AG08396 (cell line): ENCODE data around the gene LAYN.

ENCODE experiments used
- DNase-seq: peaks from one replicate; pipeline ENCODE4 v3.0.0; 2012; ENCODE audit warnings: low spot score, mixed read lengths

The LAYN gene, protein sequence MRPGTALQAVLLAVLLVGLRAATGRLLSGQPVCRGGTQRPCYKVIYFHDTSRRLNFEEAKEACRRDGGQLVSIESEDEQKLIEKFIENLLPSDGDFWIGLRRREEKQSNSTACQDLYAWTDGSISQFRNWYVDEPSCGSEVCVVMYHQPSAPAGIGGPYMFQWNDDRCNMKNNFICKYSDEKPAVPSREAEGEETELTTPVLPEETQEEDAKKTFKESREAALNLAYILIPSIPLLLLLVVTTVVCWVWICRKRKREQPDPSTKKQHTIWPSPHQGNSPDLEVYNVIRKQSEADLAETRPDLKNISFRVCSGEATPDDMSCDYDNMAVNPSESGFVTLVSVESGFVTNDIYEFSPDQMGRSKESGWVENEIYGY

DNA sequence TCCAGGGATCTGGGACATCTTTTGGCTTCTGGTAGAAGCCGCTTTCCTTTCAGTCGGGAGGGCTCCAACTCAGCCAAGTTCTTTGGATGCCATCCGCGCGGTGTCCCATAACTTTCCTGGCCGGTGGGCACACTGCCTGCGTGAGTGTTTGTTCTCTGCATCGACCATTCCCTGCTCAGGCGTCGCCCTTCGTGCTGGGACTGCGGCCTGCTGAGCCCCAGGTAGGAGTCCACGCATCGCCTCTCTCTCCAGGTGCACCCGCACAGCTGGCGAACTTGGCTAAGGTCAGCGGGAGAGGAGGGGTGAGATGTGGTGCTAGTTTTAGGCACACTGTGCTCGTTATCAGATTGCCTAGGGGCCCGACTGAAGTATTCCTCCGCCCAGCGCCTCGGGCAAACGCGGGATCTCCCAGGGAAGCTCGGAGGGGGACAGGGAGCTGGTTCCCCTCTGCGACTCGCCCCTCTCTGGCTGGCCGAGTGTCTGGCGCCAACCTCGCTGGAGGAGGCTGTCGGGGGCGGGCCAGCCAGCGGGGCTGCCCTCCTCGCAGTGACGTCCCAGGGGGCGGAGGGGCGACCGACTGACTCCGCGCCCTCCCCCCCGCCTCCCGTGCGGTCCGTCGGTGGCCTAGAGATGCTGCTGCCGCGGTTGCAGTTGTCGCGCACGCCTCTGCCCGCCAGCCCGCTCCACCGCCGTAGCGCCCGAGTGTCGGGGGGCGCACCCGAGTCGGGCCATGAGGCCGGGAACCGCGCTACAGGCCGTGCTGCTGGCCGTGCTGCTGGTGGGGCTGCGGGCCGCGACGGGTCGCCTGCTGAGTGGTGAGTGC lies at the start of gene LAYN:
TSS of gene LAYN (plus strand) at position 607 of the 823 bp plus-strand sequence. CDS start at position 731, 124 bp downstream.
- peak; percentile 90 for DNase-seq

GRCh38 chr11:111494040-111494439 lies 46.5 kb upstream of the LAYN start:
- DNase-seq = no peak

GRCh38 chr11:111499483-111499882 lies 41.0 kb upstream of the LAYN start:
- DNase-seq = no peak

DNA sequence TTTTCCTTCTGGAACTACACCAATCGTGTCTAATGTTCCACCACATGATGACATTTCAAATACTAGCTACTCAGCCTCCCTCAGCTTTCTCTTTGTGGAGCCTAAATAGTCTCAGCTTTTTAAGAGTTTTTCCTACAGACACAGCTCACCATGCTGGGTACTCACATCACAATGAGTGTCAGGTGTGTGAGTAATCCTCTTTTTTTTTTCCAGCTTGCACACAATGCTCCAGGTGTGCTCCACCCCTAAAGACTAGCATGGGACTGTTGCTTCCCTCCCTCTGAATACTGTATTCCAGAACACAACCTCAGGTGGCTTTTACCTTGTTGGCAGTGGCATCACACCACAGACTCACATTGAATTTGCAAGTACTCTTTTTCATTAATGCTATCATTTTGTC lies 40.0 kb upstream of the LAYN start:
- no peak for DNase-seq

DNA sequence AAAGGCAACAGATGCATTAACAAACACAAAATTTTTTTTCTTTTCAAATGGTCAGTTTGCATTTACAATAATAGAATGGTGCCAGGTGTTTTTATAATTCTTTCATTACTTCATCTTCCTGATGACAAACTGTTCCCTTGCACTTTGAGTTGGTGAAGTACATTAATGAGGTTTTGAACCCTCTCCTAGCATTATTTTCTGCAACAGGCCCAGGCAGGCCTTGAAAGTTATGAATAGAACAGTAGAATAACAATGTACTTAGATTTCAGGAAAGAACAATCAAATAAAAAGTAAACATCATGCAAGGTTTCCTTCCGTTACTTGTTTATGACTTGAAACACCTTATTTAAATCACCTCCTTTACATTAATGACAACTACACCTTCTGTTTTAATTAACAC lies 37.9 kb upstream of the LAYN start:
- DNase-seq = no peak

- no peak for DNase-seq
Measured at GRCh38 chr11:111510311-111510710, 30.2 kb upstream of the LAYN start.

DNA sequence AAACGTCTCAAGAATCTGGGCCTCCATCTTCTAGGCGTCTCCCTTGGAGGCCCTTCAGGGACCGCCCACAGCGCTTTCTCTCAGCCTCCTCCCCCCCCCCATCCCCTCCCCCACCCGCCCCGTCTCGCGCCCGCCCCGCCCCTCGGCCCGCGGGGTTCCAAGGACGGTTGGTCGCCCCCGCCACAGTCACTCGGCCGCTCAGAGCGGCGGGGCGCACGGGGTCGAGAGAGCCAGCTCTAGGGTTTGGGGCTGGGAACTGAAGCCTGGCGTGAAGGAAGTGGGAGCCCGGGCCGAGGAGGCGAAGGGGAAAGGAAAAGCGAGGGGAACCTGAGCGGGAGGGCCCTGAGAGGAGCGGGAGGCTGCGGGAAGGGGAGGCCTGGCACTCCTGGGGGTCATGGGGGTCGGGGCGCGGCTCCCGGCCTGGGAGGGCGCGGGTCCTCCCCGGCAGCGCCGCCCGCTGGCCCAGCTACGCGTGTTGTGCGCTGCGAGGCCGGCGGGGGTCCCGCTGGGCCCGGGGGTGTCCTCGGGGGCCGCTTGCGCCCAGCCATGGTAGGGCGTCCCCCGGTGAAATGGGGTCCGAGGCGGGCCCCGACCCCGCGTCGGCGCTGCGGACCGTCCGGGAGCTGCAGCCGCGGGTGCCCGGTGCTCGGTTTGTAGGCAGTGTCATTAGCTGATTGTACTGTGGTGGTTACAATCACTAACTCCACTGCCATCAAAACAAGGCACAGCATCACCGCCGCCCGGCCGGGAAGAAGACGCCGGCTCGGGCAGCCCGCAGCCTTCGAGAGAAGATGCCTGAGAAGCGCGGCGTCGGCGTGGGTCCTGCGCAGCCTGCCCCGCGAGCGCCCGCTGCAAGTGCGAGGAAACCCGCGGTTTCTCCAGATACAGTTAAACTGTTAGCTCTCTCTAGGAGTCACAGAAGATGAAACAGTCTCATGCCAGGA lies 28.0 kb upstream of the LAYN start, which contains the start of gene BTG4:
TSS of gene BTG4 (minus strand) at position 91 of the 944 bp plus-strand sequence. CDS start 13,610 bp downstream, outside the sequence.
- peak; percentile 48 for DNase-seq

DNA sequence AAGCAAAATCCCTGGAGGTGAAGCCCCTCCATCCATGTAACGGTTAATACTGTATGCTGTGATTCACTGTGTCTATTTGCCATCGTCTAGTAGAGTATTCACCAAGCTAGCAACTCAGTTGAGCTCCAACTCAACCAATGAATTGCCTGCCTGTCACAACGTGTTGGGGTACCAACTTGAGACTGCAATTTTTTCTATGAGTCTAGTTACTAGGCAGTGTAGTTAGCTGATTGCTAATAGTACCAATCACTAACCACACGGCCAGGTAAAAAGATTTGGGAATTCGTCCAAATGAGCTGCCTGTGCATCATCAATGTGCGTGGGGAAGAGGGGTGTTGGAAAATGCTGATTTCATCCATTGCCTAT lies 27.3 kb upstream of the LAYN start:
- no peak for DNase-seq

DNA sequence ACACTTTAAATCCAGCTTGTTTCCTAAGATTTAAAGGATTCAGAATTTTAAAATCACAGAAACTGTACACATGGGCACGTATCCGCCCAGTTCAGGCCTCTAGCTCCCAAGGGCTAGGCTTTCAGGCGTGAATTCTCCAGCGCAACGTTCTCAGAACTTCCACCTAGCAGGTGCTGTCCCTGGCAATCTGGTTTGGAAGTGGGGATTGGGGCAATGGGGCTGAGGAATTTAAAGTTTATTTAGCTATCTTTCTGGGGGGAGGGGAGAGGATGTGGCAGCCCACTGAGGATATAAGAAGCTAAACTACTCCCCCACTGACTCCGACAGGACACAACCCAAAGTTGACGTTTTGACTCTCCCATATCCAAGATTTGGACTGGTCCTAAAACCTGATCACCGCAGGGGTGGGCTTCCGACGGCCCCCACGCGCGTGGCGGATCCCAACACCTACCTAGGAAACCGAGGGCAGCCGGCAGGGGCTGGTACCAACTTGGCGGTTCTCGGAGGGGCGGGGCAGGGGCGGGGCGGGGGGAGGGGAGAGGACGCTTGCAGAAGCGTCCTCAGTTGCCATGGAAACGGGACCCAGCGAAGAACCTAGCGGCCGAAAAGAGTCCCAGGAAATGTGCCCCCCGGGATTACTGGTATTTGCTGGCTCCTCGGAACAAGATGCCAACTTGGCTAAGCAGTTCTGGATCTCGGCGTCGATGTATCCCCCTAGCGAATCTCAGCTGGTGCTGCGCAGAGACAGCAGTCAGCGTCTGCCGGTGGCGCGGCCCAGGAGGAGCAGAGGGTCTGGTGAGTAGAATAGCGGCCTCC lies 26.1 kb upstream of the LAYN start, which contains the start of gene HOATZ:
TSS of gene HOATZ (plus strand) at position 563 of the 816 bp plus-strand sequence. CDS start at position 570, 7 bp downstream.
- no peak for DNase-seq

GRCh38 chr11:111515591-111515990 lies 24.9 kb upstream of the LAYN start:
- no peak for DNase-seq

DNA sequence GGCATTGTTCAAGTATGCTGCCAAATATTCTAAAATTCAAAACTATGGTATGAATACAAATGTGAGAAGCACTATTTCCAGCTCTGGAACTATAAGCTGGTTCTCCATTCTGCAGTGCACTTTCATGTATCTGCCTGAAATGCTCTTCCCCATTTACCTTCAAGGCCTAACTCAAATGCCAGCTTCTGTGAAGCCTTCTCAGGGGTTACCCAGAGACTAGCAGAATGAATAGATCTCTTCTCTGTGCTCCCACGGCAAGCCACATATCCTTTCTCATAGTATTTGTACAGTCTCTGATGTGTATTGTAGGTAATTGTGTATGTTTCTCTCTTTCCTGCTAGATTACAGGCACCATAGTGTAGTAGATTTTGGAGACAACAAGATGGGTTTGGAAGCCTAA lies 21.9 kb upstream of the LAYN start:
- no peak for DNase-seq

DNA sequence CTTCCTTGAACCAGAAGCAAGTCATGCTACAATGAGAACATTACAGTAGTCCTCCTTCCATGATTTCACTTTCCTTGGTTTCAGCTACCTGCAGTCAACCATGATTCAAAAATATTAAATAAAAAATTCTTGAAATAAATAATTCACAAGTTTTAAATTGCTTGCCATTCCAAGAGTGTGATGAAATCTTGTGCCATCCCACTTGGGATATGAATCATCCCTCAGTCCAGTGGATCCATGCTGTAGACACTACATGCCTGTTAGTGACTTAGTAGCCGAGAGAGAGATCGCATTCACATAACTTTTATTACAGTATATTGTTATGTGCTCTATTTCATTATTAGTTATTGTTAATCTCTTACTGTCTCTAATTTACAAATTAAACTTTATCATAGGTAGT lies 20.0 kb upstream of the LAYN start:
- DNase-seq = no peak

DNA sequence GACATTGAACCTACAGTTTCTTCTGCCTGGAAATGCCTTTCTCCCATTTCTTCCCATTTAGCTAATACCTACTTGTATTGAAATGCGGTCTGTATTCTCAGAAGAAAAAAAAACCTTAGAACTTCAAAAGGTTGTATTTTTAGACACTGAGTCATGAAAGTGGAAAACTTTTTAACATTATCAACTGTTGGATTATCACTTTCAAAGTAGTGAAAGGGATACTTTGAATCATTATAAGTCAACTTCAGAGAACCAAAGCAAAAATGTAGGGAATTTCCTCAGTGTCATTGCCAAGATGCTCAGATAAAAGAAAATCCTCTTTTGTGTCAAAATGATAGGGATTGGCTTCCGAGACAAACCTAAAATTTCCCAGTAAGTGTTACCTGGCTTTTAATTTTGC lies 19.4 kb upstream of the LAYN start:
- no peak for DNase-seq

GRCh38 chr11:111522426-111522825 lies 18.1 kb upstream of the LAYN start:
- no peak for DNase-seq

DNA sequence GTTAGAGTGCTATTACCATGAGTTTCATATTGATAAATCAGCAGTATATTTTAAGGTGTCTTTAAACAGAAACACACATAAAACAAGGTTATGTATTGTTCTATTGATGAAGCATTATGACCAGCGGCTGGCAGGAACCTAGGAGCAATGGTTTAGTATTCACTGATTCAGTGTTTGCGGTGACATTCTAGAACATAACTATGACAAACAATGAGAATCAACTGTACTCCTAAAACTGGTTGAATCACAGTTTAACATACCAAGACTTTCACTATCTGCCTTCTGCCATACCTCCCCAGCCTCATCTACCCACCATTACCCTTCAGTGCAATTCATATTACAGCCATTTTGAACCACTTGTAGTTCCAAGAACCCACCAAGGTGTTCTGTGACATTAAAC lies 17.2 kb upstream of the LAYN start:
- DNase-seq = no peak

GRCh38 chr11:111524056-111524455 lies 16.5 kb upstream of the LAYN start:
- no peak for DNase-seq

DNA sequence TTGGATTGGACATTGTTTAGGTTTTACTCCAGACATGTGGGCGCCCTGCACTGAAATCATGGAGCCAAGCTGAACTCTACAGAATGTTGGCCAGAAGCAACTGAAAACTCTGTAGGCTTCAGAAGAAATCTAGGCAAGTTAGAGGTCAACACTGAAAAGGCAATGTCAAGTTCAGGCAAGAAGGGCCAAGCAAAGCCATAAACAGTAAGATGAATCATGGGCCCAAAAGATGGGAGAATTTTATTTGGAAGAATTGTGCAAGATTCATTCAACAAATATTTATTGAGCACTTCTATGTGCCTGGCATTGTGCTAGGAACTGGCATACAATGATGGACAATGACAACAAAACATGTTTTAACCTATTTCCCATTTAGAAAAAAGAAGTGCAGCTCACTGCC lies 15.1 kb upstream of the LAYN start:
- DNase-seq = no peak

DNA sequence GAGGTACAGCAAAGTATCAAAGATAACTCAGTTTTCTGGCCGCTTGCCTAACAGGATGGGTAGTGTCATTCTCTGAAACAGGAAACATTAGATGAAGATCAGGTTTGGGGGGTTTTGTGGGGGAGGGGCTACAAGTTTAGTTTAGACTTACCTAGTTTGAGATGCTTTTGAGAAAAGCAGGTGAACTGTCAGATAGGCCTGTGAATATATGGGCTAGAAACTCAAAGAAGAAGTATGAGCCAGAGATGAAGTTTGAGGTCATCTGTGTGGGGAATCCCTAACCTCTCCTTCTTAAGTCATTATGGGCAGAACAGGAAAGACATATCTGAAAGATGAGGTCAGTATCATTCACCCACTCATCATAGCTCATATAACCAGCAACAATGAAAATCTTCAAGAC lies 14.0 kb upstream of the LAYN start:
- peak; percentile 57 for DNase-seq

- no peak for DNase-seq
Measured at GRCh38 chr11:111527279-111527678, 13.2 kb upstream of the LAYN start.

GRCh38 chr11:111528557-111528956 lies 12.0 kb upstream of the LAYN start:
- DNase-seq = no peak

DNA sequence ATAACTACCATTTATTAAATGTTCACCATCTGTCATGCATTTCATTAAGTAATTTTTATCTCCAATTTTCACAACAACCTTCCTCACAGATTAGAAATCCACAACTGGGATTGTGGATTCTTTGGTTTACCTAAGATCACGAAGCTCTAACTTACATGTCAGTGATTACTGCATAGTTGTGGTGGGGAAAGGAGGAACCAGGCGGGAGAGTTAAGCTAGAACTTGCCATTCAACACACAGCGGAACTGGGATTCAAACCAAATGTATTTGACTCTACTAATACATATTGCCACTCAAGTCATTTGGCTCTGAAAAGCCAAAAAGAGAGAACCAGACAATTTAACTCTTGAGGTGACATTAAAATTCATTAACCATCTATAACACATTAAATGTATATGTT lies 10.4 kb upstream of the LAYN start:
- DNase-seq = no peak
